Calu3 (cell line): ENCODE results near the gene ZFPL1. TPM values are rescaled to one million over a fixed set of nuclear protein-coding genes. Genes with fewer than 3 reads are reported as not detected.

Experiments
- BruUV-seq: library from RNA; stranded (reverse); fragments of 400-500 nt; replicated peaks from 2 replicates; lab custom pipeline; 2021; lab: Mats Ljungman, UMichigan
- CTCF ChIA-PET: fragments of 300-600 bp; sonication (Branson Sonifier 250); formaldehyde crosslinking; loops from one replicate; lab custom pipeline; 2022; ENCODE audit warnings: antibody characterized with exemption; lab: Charles Lee
- DNase-seq: peaks from one replicate; pipeline ENCODE4 v3.0.0; 2022
- H3K27ac Mint-ChIP-seq: one replicate; pipeline ENCODE4 v1.8.0; 2022; ENCODE audit warnings: mixed read lengths; ENCODE audit not compliant: unreplicated experiment
- H3K27me3 Mint-ChIP-seq: one replicate; pipeline ENCODE4 v1.8.0; 2022; ENCODE audit warnings: mixed read lengths; ENCODE audit not compliant: unreplicated experiment
- H3K36me3 Mint-ChIP-seq: one replicate; pipeline ENCODE4 v1.8.0; 2022; ENCODE audit warnings: mild to moderate bottlenecking, moderate library complexity, mixed read lengths; ENCODE audit not compliant: insufficient read depth, unreplicated experiment
- H3K4me1 Mint-ChIP-seq: one replicate; pipeline ENCODE4 v1.8.0; 2022; ENCODE audit warnings: mild to moderate bottlenecking, low read depth, mixed read lengths; ENCODE audit not compliant: unreplicated experiment
- H3K4me3 Mint-ChIP-seq: one replicate; pipeline ENCODE4 v1.8.0; 2022; ENCODE audit warnings: mild to moderate bottlenecking, low read depth, moderate library complexity, mixed read lengths; ENCODE audit not compliant: unreplicated experiment
- H3K9me3 Mint-ChIP-seq: one replicate; pipeline ENCODE4 v1.8.0; 2022; ENCODE audit warnings: low read depth, mixed read lengths; ENCODE audit not compliant: unreplicated experiment
- CTCF ChIP-seq: fragments of 200-600 bp; IDR thresholded peaks from one replicate; pipeline ENCODE4 v1.8.0; 2022; ENCODE audit warnings: antibody characterized with exemption; ENCODE audit not compliant: unreplicated experiment
- intact Hi-C: fragments of 100-400 bp; cut with micrococcal nuclease; formaldehyde crosslinking; loops from one replicate; pipeline ENCODE4 v1.10.0; 2022; ENCODE audit not compliant: unreplicated experiment
- total RNA-seq: library from RNA; stranded (reverse); gene quantifications from 2 replicates; pipeline ENCODE4 v1.2.3, GENCODE V29; 2022

Gene ZFPL1
- total RNA-seq, 1 experiment from 2014 or later = 47.6 TPM

GRCh38 chr11:65112546-65113360, 28.7 kb downstream of the ZFPL1 start:
- CTCF ChIA-PET = interaction anchor here (0.8 to 1.4 kb wide), 3 partner anchors 9 to 69 kb away, joined by 3 to 6 read pairs (median 5); partner anchors contain the start of genes CAPN1, FAU and MRPL49
- Mint-ChIP-seq H3K36me3 (peaks cover 74% of the 10 kb centered on the region), H3K27ac (peak overlapping the region; percentile 79), H3K9me3 (no peaks in the 10 kb centered on the region), H3K4me3 (peak overlapping the region; percentile 81), H3K4me1 (peaks cover 34% of the 10 kb centered on the region), H3K27me3 (no peaks in the 10 kb centered on the region)
- BruUV-seq = no TSS peak
- DNase-seq = peak; percentile 72
- intact Hi-C loops = loop anchor here (5.0 to 10.0 kb wide), 2 partner anchors 70 to 268 kb away; partner anchors contain the start of genes CAPN1 and CDC42BPG
- TF ChIP-seq CTCF = peak; percentile 85

GRCh38 chr11:65113361-65113756, 29.3 kb downstream of the ZFPL1 start:
- TF ChIP-seq CTCF = no peak
- Mint-ChIP-seq H3K27ac (peak overlapping the region; percentile 79), H3K36me3 (peaks cover 79% of the 10 kb centered on the region), H3K4me1 (peaks cover 34% of the 10 kb centered on the region), H3K9me3 (no peaks in the 10 kb centered on the region), H3K4me3 (peak overlapping the region; percentile 81), H3K27me3 (no peaks in the 10 kb centered on the region)
- CTCF ChIA-PET = interaction anchor here (0.8 to 1.0 kb wide), 2 partner anchors 9 to 68 kb away, joined by 3 to 5 read pairs; partner anchors contain the start of genes CAPN1, FAU and MRPL49
- no TSS peak for BruUV-seq
- intact Hi-C loops = loop anchor here (5.0 to 10.0 kb wide), 2 partner anchors 69 to 269 kb away; partner anchors contain the start of genes CAPN1 and CDC42BPG
- no peak for DNase-seq

GRCh38 chr11:65113839-65114238, 29.8 kb downstream of the ZFPL1 start:
- H3K36me3 Mint-ChIP-seq = peaks cover 84% of the 10 kb centered on the region
- intact Hi-C loops = loop anchor here (5.0 to 10.0 kb wide), 2 partner anchors 68 to 269 kb away; partner anchors contain the start of genes CAPN1 and CDC42BPG
- peak overlapping the region; percentile 79 for H3K27ac Mint-ChIP-seq
- no peak for TF ChIP-seq CTCF
- BruUV-seq = TSS peak; percentile 28
- peak overlapping the region; percentile 81 for H3K4me3 Mint-ChIP-seq
- CTCF ChIA-PET = no interaction called here
- no peaks in the 10 kb centered on the region for H3K9me3 Mint-ChIP-seq
- DNase-seq = no peak
- H3K27me3 Mint-ChIP-seq = no peaks in the 10 kb centered on the region
- H3K4me1 Mint-ChIP-seq = peaks cover 37% of the 10 kb centered on the region

GRCh38 chr11:65114538-65115171, 30.6 kb downstream of the ZFPL1 start:
- no peak for DNase-seq
- Mint-ChIP-seq H3K27me3 (no peaks in the 10 kb centered on the region), H3K36me3 (peaks cover 90% of the 10 kb centered on the region), H3K9me3 (no peaks in the 10 kb centered on the region), H3K4me1 (peaks cover 40% of the 10 kb centered on the region), H3K4me3 (no peak overlapping the region), H3K27ac (no peak overlapping the region)
- BruUV-seq = no TSS peak
- no peak for TF ChIP-seq CTCF
- CTCF ChIA-PET = interaction anchor here (0.6 kb wide), 1 partner anchor 161 kb away, joined by 7 read pairs; no protein-coding TSS in a partner anchor
- intact Hi-C loops = loop anchor here (5.0 to 10.0 kb wide), 3 partner anchors 68 to 327 kb away; partner anchors contain the start of genes CAPN1 and CDC42BPG
